HFF-Myc (cell line): ENCODE results near the gene MIPOL1.
"Not testable (repeated sequence)": the region's sequence is repeated elsewhere in the genome, so short reads cannot be mapped to it uniquely, and the experiment has no call there.

Experiments used
- DNase-seq: peaks from one replicate; pipeline ENCODE4 v3.0.0-alpha.2; 2011; ENCODE audit warnings: low read depth; ENCODE audit errors: extremely low read depth
- H3K4me3 ChIP-seq: replicated peaks from 2 replicates; pipeline ENCODE4 v1.5.1; 2011; ENCODE audit warnings: low read depth, mild to moderate bottlenecking, control low read depth, low read length
- TF ChIP-seq, protein P1 (sequence below): IDR thresholded peaks from 2 replicates; pipeline ENCODE4 v1.5.1; 2012; ENCODE audit warnings: mild to moderate bottlenecking, low read depth, low read length, control low read depth; ENCODE audit errors: missing control alignments

MIPOL1 gene

DNA sequence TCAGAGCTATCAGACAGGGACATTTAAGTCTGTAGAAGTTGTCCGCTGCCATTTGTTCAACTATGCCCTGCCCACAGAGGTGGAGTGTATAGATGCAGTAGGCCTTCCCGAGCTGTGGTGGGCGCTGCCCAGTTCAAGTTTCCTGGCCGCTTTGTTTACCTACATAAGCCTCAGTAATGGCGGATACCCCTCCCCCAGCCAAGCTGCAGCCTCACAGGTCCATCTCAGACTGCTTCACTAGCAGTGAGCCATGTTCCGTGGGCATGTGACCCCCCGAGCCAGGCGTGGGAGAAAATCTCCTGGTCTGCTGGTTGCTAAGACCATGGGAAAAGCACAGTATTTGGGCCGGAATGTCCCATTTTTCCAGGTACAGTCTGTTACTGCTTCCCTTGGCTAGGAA, 165.9 kb downstream of the MIPOL1 start:
- no peak overlapping the region for H3K4me3 ChIP-seq
- no peak for DNase-seq
- TF ChIP-seq, protein P1, sequence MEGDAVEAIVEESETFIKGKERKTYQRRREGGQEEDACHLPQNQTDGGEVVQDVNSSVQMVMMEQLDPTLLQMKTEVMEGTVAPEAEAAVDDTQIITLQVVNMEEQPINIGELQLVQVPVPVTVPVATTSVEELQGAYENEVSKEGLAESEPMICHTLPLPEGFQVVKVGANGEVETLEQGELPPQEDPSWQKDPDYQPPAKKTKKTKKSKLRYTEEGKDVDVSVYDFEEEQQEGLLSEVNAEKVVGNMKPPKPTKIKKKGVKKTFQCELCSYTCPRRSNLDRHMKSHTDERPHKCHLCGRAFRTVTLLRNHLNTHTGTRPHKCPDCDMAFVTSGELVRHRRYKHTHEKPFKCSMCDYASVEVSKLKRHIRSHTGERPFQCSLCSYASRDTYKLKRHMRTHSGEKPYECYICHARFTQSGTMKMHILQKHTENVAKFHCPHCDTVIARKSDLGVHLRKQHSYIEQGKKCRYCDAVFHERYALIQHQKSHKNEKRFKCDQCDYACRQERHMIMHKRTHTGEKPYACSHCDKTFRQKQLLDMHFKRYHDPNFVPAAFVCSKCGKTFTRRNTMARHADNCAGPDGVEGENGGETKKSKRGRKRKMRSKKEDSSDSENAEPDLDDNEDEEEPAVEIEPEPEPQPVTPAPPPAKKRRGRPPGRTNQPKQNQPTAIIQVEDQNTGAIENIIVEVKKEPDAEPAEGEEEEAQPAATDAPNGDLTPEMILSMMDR: no peak

DNA sequence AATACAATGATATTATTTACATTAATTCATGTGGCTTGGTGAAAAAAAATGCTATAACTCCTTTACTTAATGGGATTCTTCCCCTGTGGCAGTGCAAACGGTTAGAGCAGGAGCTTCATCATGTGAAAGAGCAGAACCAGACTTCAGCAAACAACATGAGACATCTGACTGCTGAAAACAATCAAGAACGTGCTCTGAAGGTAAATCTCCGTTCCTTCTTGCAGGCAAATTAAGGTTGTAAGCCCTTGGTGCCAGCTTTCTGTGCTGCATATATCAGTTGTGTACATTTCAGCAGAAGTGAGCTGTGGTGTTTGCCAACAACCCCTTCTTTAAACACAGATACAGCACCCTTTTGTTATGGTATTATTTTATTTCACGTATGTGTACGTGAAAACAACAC, 171.7 kb downstream of the MIPOL1 start:
- TF ChIP-seq, protein P1: no peak
- no peak for DNase-seq
- H3K4me3 ChIP-seq: no peak overlapping the region

DNA sequence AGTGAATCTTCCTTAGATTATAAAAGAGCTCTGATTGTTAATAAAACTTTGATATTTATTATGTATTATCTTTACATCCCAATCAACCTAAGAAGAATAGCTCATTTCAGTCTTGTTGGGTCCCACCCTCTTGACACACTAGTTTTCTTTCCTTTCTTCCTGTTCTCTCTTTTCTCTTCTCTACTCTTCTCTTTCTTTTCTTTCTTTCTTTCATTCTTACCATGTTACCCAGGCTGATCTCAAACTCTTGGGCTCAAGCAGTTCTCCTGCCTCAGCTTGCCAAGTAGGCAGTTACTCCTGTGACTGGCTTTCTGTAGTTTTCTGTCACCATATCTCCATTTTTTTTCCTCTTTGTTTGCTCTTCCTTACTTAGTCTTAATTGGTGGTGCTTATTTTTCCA, 177.8 kb downstream of the MIPOL1 start:
- DNase-seq: no peak
- no peak overlapping the region for H3K4me3 ChIP-seq
- TF ChIP-seq, protein P1: no peak

DNA sequence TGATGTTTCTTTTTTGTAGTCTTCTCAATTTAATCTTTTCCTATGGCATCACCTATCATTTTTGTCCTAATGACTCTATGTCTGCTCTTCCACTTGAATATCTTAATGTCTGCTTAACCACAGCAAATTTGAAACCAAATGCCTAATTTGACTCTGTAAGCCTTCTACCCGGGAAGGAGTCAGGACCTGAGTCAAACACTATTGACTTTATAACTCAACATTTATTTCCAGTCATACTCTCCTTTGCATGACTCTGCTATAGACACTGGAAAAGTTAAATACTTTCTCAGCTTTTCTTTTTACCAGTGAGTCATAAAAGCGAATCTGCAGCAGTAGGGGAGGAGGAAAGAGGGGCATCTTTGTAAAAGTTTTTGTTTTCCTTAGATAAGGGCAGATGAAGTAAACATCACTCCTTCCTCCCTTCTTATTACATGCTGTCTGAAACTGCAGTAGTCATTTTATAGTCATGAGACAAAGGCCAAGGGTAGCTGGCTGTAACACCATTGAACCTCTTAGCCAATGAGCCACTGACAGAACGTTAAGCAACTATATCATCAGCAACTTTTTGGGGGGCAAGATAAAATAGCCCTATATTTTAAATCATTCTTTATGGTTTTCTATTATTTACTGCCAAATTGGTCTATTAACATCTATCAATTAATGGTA, 179.3 kb downstream of the MIPOL1 start:
- no peak overlapping the region for H3K4me3 ChIP-seq
- DNase-seq: no peak
- TF ChIP-seq, protein P1: no peak

DNA sequence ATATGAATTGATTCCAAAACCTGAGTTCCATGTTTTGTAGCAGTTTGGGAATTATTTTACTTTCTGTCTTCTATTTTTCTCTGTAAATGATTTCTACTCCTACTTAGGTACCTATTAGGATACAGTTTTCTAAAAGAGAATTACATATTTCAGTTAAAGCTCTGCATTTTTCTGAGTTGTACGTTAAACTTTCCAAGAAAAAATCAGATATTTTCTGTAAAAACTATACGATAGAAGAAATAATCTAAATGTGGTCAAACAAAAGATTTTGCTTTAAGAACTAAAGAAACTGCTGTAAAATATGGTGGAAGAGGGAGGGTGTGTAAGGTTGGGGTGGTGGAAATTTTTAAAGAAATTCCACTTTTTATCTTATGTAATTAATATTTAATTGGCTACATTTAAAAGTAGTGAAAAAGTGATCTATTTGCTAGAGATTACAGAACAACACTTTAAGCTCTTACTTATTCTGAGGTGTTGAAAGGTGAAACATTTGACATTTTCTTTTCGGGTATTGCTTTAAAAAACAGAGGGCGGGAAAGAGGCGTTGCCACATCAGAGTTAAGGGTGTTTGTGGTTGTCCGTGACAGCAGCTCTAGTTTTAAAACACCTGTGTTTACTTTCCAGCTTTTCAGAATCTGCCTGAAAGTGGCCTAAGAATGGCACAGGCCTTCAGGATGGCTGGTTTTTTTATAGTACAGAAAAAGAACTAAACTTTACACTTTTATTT, 187.3 kb downstream of the MIPOL1 start:
- TF ChIP-seq, protein P1: no peak
- H3K4me3 ChIP-seq: no peak overlapping the region
- no peak for DNase-seq

DNA sequence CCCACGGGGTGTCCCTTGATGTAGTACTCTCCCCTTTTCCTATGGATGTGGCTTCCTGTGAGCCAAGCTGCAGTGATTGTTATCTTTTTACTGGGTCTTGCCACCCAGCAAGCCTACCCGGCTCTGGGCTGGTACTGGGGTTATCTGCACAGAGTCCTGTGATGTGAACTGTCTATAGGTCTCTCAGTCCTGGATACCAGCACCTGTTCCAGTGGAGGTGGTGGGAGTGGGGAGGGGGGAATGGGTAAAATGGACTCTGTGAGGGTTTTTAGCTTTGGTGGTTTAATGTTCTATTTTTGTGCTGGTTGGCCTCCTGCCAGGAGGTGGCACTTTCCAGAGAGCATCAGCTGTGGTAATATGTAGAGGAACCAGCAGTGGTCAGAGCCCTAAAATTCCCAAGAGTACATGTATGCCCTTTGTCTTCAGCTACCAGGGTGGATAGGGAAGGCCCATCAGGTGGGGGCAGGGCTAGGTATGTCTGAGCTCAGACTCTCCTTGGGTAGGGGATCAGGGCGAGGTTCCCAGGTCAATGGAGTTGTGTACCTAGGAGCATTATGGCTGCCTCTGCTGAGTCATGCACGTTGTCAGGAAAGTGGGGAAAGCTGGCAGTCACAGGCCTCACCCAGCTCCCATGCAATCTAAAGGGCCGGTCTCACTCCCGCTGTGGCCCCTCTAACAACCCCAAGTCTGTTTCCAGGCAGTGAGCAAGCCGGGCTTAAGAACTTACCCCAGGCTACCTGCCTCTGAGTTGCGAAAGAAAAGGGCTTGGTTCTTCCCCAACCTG, 199.6 kb downstream of the MIPOL1 start:
- DNase-seq, H3K4me3 ChIP-seq: not testable (repeated sequence)

DNA sequence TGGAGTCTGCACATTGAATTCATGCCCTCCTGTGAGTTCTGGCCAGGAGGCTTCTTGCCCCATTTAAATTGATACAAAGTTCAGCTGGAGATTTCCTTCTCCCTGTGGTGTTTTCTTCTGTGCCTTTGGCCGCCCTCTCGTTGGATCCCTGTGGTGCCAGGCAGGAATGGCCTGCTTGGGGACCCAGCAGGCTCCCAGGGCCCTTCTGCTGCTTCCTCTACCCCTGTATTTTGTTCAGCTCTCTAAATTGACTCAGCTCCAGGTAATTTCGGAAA, 200.1 kb downstream of the MIPOL1 start:
- no peak overlapping the region for H3K4me3 ChIP-seq
- TF ChIP-seq, protein P1: no peak
- no peak for DNase-seq
